H1 (cell line): ENCODE measurements around the gene ADAMTS3. TPM values are rescaled to one million over a fixed set of nuclear protein-coding genes. Genes with fewer than 3 reads are reported as not detected.

Experiments used
- E2F6 ChIP-seq: IDR thresholded peaks from 2 replicates; pipeline ENCODE4 v1.6.1; 2012; ENCODE audit warnings: inconsistent platforms
- EGR1 ChIP-seq: IDR thresholded peaks from 2 replicates; pipeline ENCODE4 v1.6.1; 2011; ENCODE audit warnings: low read depth, low read length, borderline replicate concordance
- KDM5A ChIP-seq: fragments of 200-600 bp; IDR thresholded peaks from 2 replicates; pipeline ENCODE4 v1.7.1; 2012; ENCODE audit warnings: mild to moderate bottlenecking, low read length, inconsistent platforms, mixed read lengths
- TAF7 ChIP-seq: optimal IDR thresholded peaks from 2 replicates; pipeline ENCODE3; 2011; ENCODE audit warnings: low read depth, mild to moderate bottlenecking, inconsistent platforms, low read length, moderate library complexity, borderline replicate concordance
- TCF12 ChIP-seq: IDR thresholded peaks from 2 replicates; pipeline ENCODE4 v1.6.1; 2011; ENCODE audit warnings: low read depth, mild to moderate bottlenecking, low read length
- polyA plus RNA-seq, 7 experiments: library from polyadenylated mRNA; depleted of rRNA in 3 of 7; stranded (reverse) in 5 of 7; unstranded in 2 of 7; fragments of >200 nt in 5 of 7; fragments of 200-250 nt in 2 of 7; gene quantifications; 1 replicate in 5 of 7; 2 replicates in 1 of 7; 4 replicates in 1 of 7; pipeline versions ENCODE4 v1.2.1 to v1.2.3, GENCODE V29; 2011 to 2013; ENCODE audit warnings: missing spikeins in 2 of 7, mixed read lengths in 2 of 7
- total RNA-seq: library from RNA; stranded (reverse); fragmentation: NEBNext Ultra II Directional; extraction: Animal tissue kit (Norgen Biotek cat#: 25700); gene quantifications from 2 replicates; pipeline ENCODE4 v1.2.1, GENCODE V29; 2021

Gene ADAMTS3
- total and polyA plus RNA-seq, 2 of the 8 experiments (the other 6 are each of a cell fraction or from before 2014, with no cell fraction given) = 1.3 to 3.4 TPM

- no peak for TF ChIP-seq TAF7
- no peak for TF ChIP-seq TCF12
- TF ChIP-seq EGR1 = no peak
- no peak for TF ChIP-seq E2F6
- no peak for TF ChIP-seq KDM5A
Observed at GRCh38 chr4:72531768-72532290, 37.2 kb downstream of the ADAMTS3 start (continued).
